T1000 (cell line): ENCODE measurements around the gene GPATCH8.
"Not testable (repeated sequence)": the region's sequence is repeated elsewhere in the genome, so short reads cannot be mapped to it uniquely, and the experiment has no call there.

Experiments used
- DNase-seq: peaks from one replicate; lab custom pipeline; 2025; ENCODE audit warnings: mixed read lengths; lab: John Stamatoyannopoulos, UW

Gene GPATCH8

GRCh38 chr17:44397479-44398440 lies 105.4 kb downstream of the GPATCH8 start:
- no peak for DNase-seq

- DNase-seq: no peak
Measured at GRCh38 chr17:44396946-44397345, 106.3 kb downstream of the GPATCH8 start.

GRCh38 chr17:44394833-44395232 lies 108.4 kb downstream of the GPATCH8 start:
- DNase-seq: no peak

- not testable (repeated sequence) for DNase-seq
Measured at GRCh38 chr17:44394112-44394511, 109.1 kb downstream of the GPATCH8 start.

- DNase-seq: no peak
Measured at GRCh38 chr17:44390250-44390870, 112.8 kb downstream of the GPATCH8 start.

GRCh38 chr17:44389723-44390202 lies 113.4 kb downstream of the GPATCH8 start:
- no peak for DNase-seq

GRCh38 chr17:44389281-44389680 lies 113.9 kb downstream of the GPATCH8 start, which contains the start of gene ITGA2B:
Gene ITGA2B, minus strand, starts transcription at chr17:44389649. Its CDS starts 176 bp downstream, at chr17:44389473.
- DNase-seq: no peak

- DNase-seq: no peak
Measured at GRCh38 chr17:44387804-44388203, 115.4 kb downstream of the GPATCH8 start.

GRCh38 chr17:44386182-44386525 lies 117.1 kb downstream of the GPATCH8 start:
- DNase-seq: no peak

GRCh38 chr17:44385287-44386181 lies 117.7 kb downstream of the GPATCH8 start:
- peak; percentile 70 for DNase-seq

GRCh38 chr17:44384823-44385286 lies 118.4 kb downstream of the GPATCH8 start:
- DNase-seq: no peak

GRCh38 chr17:44384281-44384822 lies 118.9 kb downstream of the GPATCH8 start:
- no peak for DNase-seq

GRCh38 chr17:44383861-44384260 lies 119.3 kb downstream of the GPATCH8 start:
- DNase-seq: no peak

- no peak for DNase-seq
Measured at GRCh38 chr17:44383363-44383762, 119.8 kb downstream of the GPATCH8 start.

- no peak for DNase-seq
Measured at GRCh38 chr17:44382917-44383316, 120.3 kb downstream of the GPATCH8 start.

- DNase-seq: no peak
Measured at GRCh38 chr17:44381810-44382305, 121.3 kb downstream of the GPATCH8 start.

- DNase-seq: no peak
Measured at GRCh38 chr17:44380767-44381166, 122.4 kb downstream of the GPATCH8 start.

- no peak for DNase-seq
Measured at GRCh38 chr17:44379887-44380286, 123.3 kb downstream of the GPATCH8 start.

- DNase-seq: no peak
Measured at GRCh38 chr17:44378171-44378705, 125.0 kb downstream of the GPATCH8 start.

- no peak for DNase-seq
Measured at GRCh38 chr17:44376779-44377178, 126.4 kb downstream of the GPATCH8 start.

- DNase-seq: no peak
Measured at GRCh38 chr17:44376124-44376523, 127.1 kb downstream of the GPATCH8 start.
